Measurements from ENCODE around the gene SPDYE6.

SPDYE6 gene

DNA sequence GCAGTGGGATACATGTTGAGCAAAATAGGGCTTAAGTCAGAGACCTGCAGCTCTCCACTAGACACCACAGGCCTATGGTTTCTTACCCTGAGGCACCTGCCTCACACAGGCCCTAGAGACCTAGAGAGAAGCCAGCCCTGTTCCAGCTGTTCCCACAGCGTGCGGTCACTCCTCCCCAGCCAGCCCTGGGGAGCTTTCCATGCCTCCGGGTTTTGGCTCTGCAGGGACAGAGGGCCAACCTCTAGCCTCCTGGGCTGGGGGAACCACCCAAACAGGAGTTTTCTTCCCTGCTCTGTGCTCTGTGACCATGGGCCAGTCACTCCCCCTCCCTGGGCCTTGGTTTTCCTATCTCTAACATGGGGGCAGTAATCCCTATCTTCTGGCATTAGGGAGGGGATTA is 36.6 kb downstream of the SPDYE6 start:
- TF ChIP-seq ZFX (IDR thresholded peaks at IDR 0.05; ENCODE audit: borderline replicate concordance): no peak
- TF ChIP-seq, protein P1, sequence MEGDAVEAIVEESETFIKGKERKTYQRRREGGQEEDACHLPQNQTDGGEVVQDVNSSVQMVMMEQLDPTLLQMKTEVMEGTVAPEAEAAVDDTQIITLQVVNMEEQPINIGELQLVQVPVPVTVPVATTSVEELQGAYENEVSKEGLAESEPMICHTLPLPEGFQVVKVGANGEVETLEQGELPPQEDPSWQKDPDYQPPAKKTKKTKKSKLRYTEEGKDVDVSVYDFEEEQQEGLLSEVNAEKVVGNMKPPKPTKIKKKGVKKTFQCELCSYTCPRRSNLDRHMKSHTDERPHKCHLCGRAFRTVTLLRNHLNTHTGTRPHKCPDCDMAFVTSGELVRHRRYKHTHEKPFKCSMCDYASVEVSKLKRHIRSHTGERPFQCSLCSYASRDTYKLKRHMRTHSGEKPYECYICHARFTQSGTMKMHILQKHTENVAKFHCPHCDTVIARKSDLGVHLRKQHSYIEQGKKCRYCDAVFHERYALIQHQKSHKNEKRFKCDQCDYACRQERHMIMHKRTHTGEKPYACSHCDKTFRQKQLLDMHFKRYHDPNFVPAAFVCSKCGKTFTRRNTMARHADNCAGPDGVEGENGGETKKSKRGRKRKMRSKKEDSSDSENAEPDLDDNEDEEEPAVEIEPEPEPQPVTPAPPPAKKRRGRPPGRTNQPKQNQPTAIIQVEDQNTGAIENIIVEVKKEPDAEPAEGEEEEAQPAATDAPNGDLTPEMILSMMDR (IDR thresholded peaks at IDR 0.05): no peak

GRCh38 chr7:102318482-102318971 is 37.7 kb downstream of the SPDYE6 start:
- H3K27ac ChIP-seq: no peak overlapping the region
- TF ChIP-seq, protein P1 (IDR thresholded peaks at IDR 0.05): no peak
- TF ChIP-seq ZFX (IDR thresholded peaks at IDR 0.05; ENCODE audit: borderline replicate concordance): no peak

More for the DNA sequence above, 36.6 kb downstream of the SPDYE6 start:
- H3K27ac ChIP-seq: no peak overlapping the region

- no peak overlapping the region for H3K27ac ChIP-seq
- TF ChIP-seq, protein P1 (IDR thresholded peaks at IDR 0.05): no peak
- TF ChIP-seq ZFX (IDR thresholded peaks at IDR 0.05; ENCODE audit: borderline replicate concordance): no peak
These were observed 38.8 kb downstream of the SPDYE6 start for GRCh38 chr7:102317231-102318059.

GRCh38 chr7:102313997-102314780 is 42.1 kb downstream of the SPDYE6 start:
- H3K27ac ChIP-seq: no peak overlapping the region
- TF ChIP-seq, protein P1 (IDR thresholded peaks at IDR 0.05): no peak

DNA sequence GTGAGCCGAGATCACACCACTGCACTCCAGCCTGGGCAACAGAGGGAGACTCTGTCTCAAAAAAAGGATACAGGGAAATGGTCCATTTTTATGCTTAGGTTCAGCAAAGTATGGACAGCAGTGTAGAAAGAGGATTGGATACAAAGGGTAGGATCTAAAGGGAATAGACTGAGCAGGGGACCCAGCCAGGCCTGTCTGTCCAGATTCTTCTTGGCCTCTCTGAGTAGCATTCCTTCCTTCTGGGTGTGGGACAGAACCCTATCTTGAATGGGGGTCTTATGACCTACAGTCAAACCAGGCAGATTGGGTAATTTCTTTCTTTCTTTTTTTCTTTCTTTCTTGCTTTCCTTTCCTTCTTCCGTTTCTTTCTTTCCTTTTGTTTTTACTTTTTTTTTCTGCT is 43.9 kb downstream of the SPDYE6 start:
- TF ChIP-seq, protein P1 (IDR thresholded peaks at IDR 0.05): no peak
- TF ChIP-seq ZFX (IDR thresholded peaks at IDR 0.05; ENCODE audit: borderline replicate concordance): no peak
- H3K27ac ChIP-seq: no peak overlapping the region

- TF ChIP-seq, protein P1 (IDR thresholded peaks at IDR 0.05): no peak
- TF ChIP-seq ZFX (IDR thresholded peaks at IDR 0.05; ENCODE audit: borderline replicate concordance): no peak
- H3K27ac ChIP-seq: no peak overlapping the region
These were observed 45.8 kb downstream of the SPDYE6 start for GRCh38 chr7:102310414-102310815.

All from 22Rv1 (cell line).